Panc1 (cell line): Measurements from ENCODE around the gene COX7A1. TPM values are rescaled to one million over a fixed set of nuclear protein-coding genes. Genes with fewer than 3 reads are reported as not detected.

Source experiments
- ATAC-seq: fragments of 200-7000 bp; cut with Tn5 transposase; 2 replicates; pipeline ENCODE4 v1.9.1; 2020; ENCODE audit warnings: mild to moderate bottlenecking, moderate library complexity
- BruUV-seq: library from RNA; stranded (reverse); fragments of 400-500 nt; replicated peaks from 2 replicates; lab custom pipeline; 2021; lab: Mats Ljungman, UMichigan
- CTCF ChIA-PET: fragments of 300-600 bp; sonication (Branson Sonifier 250); formaldehyde crosslinking; loops from one replicate; lab custom pipeline; 2022; ENCODE audit warnings: antibody characterized with exemption; lab: Charles Lee
- POLR2A ChIA-PET: fragments of 300-600 bp; sonication (Branson Sonifier 250); formaldehyde crosslinking; loops from one replicate; lab custom pipeline; 2022; ENCODE audit warnings: antibody characterized with exemption; lab: Charles Lee
- DNase-seq: peaks from one replicate; pipeline ENCODE4 v3.0.0-alpha.2; 2010; ENCODE audit warnings: low read depth, low spot score
- H3K27ac ChIP-seq: 2 replicates; pipeline ENCODE4 v1.5.1; 2011; ENCODE audit warnings: mild to moderate bottlenecking, low read length, inconsistent platforms
- H3K27me3 ChIP-seq: fragments of 200-500 bp; sonication (Bioruptor generic); 2 replicates; pipeline ENCODE4 v1.6.0; 2014; ENCODE audit warnings: low read length, inconsistent platforms; ENCODE audit not compliant: control insufficient read depth, insufficient read depth
- H3K36me3 ChIP-seq: fragments of 200-500 bp; sonication (Bioruptor generic); 2 replicates; pipeline ENCODE4 v1.5.1; 2014; ENCODE audit warnings: inconsistent platforms, mild to moderate bottlenecking, low read length, moderate library complexity; ENCODE audit not compliant: control insufficient read depth, insufficient read depth
- H3K4me1 ChIP-seq: 2 replicates; pipeline ENCODE4 v1.5.1; 2011; ENCODE audit warnings: inconsistent platforms, mild to moderate bottlenecking, low read length, moderate library complexity; ENCODE audit not compliant: control insufficient read depth, insufficient read depth
- H3K4me3 ChIP-seq, 2 experiments: 2 replicates each; pipeline ENCODE4 v1.5.1; 2011 to 2012; ENCODE audit warnings: low read depth in 2 of 2, low read length in 2 of 2, mild to moderate bottlenecking in 2 of 2, inconsistent platforms in 1 of 2, moderate library complexity in 1 of 2
- H3K9me3 ChIP-seq: fragments of 200-500 bp; sonication (Bioruptor generic); 2 replicates; pipeline ENCODE4 v1.5.1; 2014; ENCODE audit warnings: low read depth, mild to moderate bottlenecking, inconsistent platforms, low read length, moderate library complexity; ENCODE audit not compliant: control insufficient read depth, insufficient read depth
- POLR2AphosphoS5 ChIP-seq: IDR thresholded peaks from 2 replicates; pipeline ENCODE4 v1.6.1; 2012; ENCODE audit warnings: mild to moderate bottlenecking, low read depth, low read length, moderate library complexity
- SIN3A ChIP-seq: IDR thresholded peaks from 2 replicates; pipeline ENCODE4 v1.6.1; 2012; ENCODE audit warnings: low read depth, mild to moderate bottlenecking, low read length, moderate library complexity, borderline replicate concordance; ENCODE audit not compliant: insufficient read depth
- TCF7L2 ChIP-seq: IDR thresholded peaks from 2 replicates; pipeline ENCODE4 v1.6.1; 2011; ENCODE audit warnings: mild to moderate bottlenecking, low read depth, low read length, inconsistent platforms
- in situ Hi-C: cut with HindIII; loops from 2 replicates; pipeline ENCODE4 v1.10.0; 2016; ENCODE audit warnings: low sequenced_read_pairs, low pct_unique_long_range_greater_than_20kb
- intact Hi-C: fragments of 100-400 bp; cut with micrococcal nuclease; formaldehyde crosslinking; loops from one replicate; pipeline ENCODE4 v1.10.0; 2022; ENCODE audit not compliant: unreplicated experiment
- total RNA-seq: library from RNA; stranded (reverse); gene quantifications from one replicate; pipeline ENCODE4 v1.2.1, GENCODE V29; 2021; ENCODE audit not compliant: unreplicated experiment
- TF ChIP-seq, protein P1 (sequence below), 2 experiments: IDR thresholded peaks; 2 replicates each; pipeline ENCODE4 v1.6.1; 2011 to 2012; ENCODE audit warnings: low read depth in 2 of 2, control low read depth in 1 of 2, low read length in 1 of 2, mild to moderate bottlenecking in 1 of 2, moderate library complexity in 1 of 2; ENCODE audit not compliant: insufficient read depth in 1 of 2
- TF ChIP-seq, protein P2 (sequence below): fragments of 450-650 bp; IDR thresholded peaks from 2 replicates; pipeline ENCODE4 v1.5.1; 2017; ENCODE audit warnings: mild to moderate bottlenecking

The COX7A1 gene
- total RNA-seq, 1 experiment from 2014 or later, result 0.33 TPM

DNA sequence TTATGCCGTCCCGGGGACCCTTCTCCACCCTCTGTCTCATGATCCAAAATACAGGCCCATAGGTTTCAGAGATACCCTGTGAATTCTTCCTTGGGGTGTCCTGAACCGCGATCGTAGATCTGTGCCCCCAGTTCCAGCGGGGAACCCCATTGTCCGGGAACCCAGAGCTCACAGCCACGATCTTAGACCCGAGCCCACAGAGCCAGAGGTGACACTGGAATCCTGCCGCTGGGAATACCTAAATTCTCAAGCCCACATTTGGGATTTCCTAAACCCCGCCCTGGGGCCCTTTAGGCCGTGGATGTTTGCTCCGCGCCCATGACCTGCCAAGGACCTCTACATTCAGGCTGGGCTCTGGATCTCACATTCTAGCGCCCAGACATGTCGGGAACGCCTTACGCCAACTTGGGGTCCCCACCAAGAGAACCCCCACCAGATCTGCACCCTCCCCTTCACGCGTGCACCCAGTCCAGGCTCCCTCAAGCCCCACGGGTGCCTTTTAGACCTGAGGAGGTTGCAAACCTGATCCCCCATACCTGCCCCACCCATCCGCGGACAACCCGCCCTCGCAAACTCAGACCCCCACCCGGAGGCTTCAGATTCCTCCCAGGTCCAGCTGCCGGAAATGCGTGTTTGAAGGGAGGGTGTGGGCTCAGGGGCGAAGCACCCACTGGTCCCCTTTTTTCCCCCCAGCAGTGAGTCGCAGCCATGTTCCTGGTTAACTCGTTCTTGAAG, 11.8 kb downstream of the COX7A1 start:
- TSS peak; percentile 94 for BruUV-seq

DNA sequence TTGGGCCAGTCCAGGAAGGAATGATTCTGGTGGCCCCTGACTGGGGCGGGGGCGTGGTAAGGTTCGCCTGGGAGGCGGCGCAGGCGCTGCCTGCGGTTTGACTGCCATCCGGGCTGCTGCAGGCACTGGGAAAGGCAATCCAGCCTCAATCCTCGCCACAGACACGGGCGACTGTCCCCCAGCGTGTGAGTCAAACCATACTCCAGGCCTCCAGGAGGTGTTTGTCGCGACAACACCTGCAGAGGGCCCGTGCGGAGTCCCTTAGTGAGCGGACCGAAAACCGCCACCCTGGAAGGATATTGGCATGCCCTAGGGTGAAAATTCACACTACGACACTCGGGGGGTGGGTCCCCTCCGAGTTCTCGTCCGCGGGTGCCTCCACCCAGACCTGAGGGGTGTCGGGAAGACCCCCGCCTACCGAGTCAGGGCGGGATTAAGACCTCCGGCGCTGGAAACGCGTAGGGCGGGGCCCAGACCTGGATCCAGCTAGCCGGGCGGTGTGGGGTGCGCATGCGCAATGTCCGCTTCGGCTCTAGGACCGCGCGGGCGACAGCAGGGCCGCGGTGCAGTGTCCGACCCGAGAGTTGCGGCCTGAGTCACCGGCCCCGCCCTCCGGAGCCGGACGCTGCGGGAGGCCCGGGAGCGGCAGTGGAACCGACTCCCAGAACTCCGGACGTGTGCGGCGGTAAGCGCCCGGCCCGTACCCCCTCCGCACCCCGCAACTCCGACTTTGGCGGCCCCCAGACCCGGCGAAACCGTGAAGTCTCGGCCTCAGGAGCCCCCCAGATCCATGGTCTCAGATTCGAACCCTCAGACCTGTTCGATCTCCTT, 12.6 kb downstream of the COX7A1 start, which contains the start of gene CAPNS1:
Gene CAPNS1, plus strand, starts transcription at position 594 of the 831 bp plus-strand sequence. CDS start 946 bp downstream, outside the sequence.
- Histone ChIP-seq H3K4me1 (peaks cover 22% of the 10 kb centered on the region), H3K4me3 (peak within 1 kb of the TSS; percentile 75 to 96), H3K9me3 (no peaks in the 10 kb centered on the region), H3K27me3 (no peaks in the 10 kb centered on the region), H3K27ac (peak within 1 kb of the TSS; percentile 97), H3K36me3 (peaks cover 9% of the 10 kb centered on the region)
- peak; percentile 90 for DNase-seq
- intact Hi-C loops (no loop called here), in situ Hi-C loops (no loop called here)
- peak; percentile 85 for ATAC-seq
- 0 out of 2 replicates have a peak, but pooled peaks have one; percentile 43 for TF ChIP-seq TCF7L2
- peak; percentile 94 for TF ChIP-seq POLR2AphosphoS5
- TF ChIP-seq, protein P1, sequence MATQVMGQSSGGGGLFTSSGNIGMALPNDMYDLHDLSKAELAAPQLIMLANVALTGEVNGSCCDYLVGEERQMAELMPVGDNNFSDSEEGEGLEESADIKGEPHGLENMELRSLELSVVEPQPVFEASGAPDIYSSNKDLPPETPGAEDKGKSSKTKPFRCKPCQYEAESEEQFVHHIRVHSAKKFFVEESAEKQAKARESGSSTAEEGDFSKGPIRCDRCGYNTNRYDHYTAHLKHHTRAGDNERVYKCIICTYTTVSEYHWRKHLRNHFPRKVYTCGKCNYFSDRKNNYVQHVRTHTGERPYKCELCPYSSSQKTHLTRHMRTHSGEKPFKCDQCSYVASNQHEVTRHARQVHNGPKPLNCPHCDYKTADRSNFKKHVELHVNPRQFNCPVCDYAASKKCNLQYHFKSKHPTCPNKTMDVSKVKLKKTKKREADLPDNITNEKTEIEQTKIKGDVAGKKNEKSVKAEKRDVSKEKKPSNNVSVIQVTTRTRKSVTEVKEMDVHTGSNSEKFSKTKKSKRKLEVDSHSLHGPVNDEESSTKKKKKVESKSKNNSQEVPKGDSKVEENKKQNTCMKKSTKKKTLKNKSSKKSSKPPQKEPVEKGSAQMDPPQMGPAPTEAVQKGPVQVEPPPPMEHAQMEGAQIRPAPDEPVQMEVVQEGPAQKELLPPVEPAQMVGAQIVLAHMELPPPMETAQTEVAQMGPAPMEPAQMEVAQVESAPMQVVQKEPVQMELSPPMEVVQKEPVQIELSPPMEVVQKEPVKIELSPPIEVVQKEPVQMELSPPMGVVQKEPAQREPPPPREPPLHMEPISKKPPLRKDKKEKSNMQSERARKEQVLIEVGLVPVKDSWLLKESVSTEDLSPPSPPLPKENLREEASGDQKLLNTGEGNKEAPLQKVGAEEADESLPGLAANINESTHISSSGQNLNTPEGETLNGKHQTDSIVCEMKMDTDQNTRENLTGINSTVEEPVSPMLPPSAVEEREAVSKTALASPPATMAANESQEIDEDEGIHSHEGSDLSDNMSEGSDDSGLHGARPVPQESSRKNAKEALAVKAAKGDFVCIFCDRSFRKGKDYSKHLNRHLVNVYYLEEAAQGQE (IDR thresholded peaks at IDR 0.05; ENCODE audit: insufficient read depth in 1 of 2, low read depth in 2 of 2, low read length in 1 of 2), result peak in 1 of 2 experiments; percentile 50; a peak in 1 of 4 replicates
- TF ChIP-seq SIN3A, result peak; percentile 91; the same call in 1 of the 2 replicates
- TF ChIP-seq, protein P2, sequence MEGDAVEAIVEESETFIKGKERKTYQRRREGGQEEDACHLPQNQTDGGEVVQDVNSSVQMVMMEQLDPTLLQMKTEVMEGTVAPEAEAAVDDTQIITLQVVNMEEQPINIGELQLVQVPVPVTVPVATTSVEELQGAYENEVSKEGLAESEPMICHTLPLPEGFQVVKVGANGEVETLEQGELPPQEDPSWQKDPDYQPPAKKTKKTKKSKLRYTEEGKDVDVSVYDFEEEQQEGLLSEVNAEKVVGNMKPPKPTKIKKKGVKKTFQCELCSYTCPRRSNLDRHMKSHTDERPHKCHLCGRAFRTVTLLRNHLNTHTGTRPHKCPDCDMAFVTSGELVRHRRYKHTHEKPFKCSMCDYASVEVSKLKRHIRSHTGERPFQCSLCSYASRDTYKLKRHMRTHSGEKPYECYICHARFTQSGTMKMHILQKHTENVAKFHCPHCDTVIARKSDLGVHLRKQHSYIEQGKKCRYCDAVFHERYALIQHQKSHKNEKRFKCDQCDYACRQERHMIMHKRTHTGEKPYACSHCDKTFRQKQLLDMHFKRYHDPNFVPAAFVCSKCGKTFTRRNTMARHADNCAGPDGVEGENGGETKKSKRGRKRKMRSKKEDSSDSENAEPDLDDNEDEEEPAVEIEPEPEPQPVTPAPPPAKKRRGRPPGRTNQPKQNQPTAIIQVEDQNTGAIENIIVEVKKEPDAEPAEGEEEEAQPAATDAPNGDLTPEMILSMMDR, result no peak
- POLR2A ChIA-PET, result interaction anchor here (0.6 kb wide), 1 partner anchor 70 kb away, joined by 5 read pairs; no protein-coding TSS in a partner anchor
- no TSS peak for BruUV-seq
- CTCF ChIA-PET, result interaction anchor here (1.5 kb wide), 1 partner anchor 12 kb away, joined by 3 read pairs; no protein-coding TSS in a partner anchor

More for the DNA sequence above, 11.8 kb downstream of the COX7A1 start:
- ChIA-PET POLR2A (interaction anchor here (0.6 kb wide), 2 partner anchors 13 to 70 kb away, joined by 5 to 13 read pairs; no protein-coding TSS in a partner anchor), CTCF (interaction anchor here (0.6 to 1.5 kb wide), 2 partner anchors 13 to 228 kb away, joined by 3 read pairs; no protein-coding TSS in a partner anchor)
- H3K36me3 ChIP-seq, result peaks cover 11% of the 10 kb centered on the region
- ATAC-seq (peak; percentile 40), DNase-seq (no peak)
- H3K27ac ChIP-seq, result peak overlapping the region; percentile 97
- no peak; the same call in 1 of the 2 replicates for TF ChIP-seq POLR2AphosphoS5
- TF ChIP-seq, protein P2, result no peak
- no peak for TF ChIP-seq SIN3A
- TF ChIP-seq, protein P1 (IDR thresholded peaks at IDR 0.05; ENCODE audit: insufficient read depth in 1 of 2, low read depth in 2 of 2, low read length in 1 of 2), result peak in 1 of 2 experiments; percentile 7; a peak in 1 of 4 replicates
- TF ChIP-seq TCF7L2, result no peak
- no peaks in the 10 kb centered on the region for H3K9me3 ChIP-seq
- in situ Hi-C loops, result no loop called here
- H3K4me1 ChIP-seq, result peaks cover 22% of the 10 kb centered on the region
- H3K27me3 ChIP-seq, result no peaks in the 10 kb centered on the region
- peak overlapping the region; percentile 75 to 96 for H3K4me3 ChIP-seq
- intact Hi-C loops, result no loop called here
